Mucosa of descending colon (tissue), 3 donors: ENCODE results near the gene SAMD10. TPM values are rescaled to one million over a fixed set of nuclear protein-coding genes. Genes with fewer than 3 reads are reported as not detected.
A peak's percentile ranks its signal among the peaks of the same experiment; 100 is the strongest.

Experiments
- ATAC-seq: fragments of 200-7000 bp; cut with Tn5 transposase; one replicate; pipeline ENCODE4 v1.9.1; 2020; ENCODE audit warnings: mild to moderate bottlenecking, moderate library complexity
- DNase-seq, 3 donors: peaks; one replicate each; pipeline ENCODE4 v3.0.0-alpha.2; 2020
- H3K36me3 ChIP-seq: fragments of 200-600 bp; one replicate; pipeline ENCODE4 v1.8.0; 2021; ENCODE audit warnings: low read depth, mild to moderate bottlenecking
- H3K4me1 ChIP-seq: fragments of 200-600 bp; one replicate; pipeline ENCODE4 v1.8.0; 2021; ENCODE audit warnings: low read depth, mild to moderate bottlenecking
- H3K4me3 ChIP-seq: fragments of 200-600 bp; one replicate; pipeline ENCODE4 v1.8.0; 2021; ENCODE audit warnings: mild to moderate bottlenecking
- H3K9me3 ChIP-seq: fragments of 200-600 bp; one replicate; pipeline ENCODE4 v1.8.0; 2021; ENCODE audit warnings: mild to moderate bottlenecking
- CTCF ChIP-seq: fragments of 200-600 bp; IDR thresholded peaks from one replicate; pipeline ENCODE4 v1.8.0; 2022; ENCODE audit warnings: antibody characterized with exemption, mild to moderate bottlenecking
- intact Hi-C, 2 donors: fragments of 100-400 bp; cut with DNase I in 1 of 2; cut with micrococcal nuclease in 1 of 2; formaldehyde crosslinking; loops; one replicate each; pipeline versions ENCODE4 v1.11.0 to v1.11.1; 2022; cut with DNase I, micrococcal nuclease
- total RNA-seq, 3 donors: library from RNA; stranded (reverse); fragmentation: NEBNext Ultra II Directional in 2 of 3; extraction: Animal tissue kit (Norgen Biotek cat#: 25700) in 2 of 3; gene quantifications; one replicate each; pipeline versions ENCODE4 v1.2.1 to v1.2.4, GENCODE V29; 2021 to 2023
- donor health status: DM: no; HTN: no; CAD: no; lungs with moderate emphysema.
- donor health status: DM: no; HTN: no; CAD: no.
- donor health status: DM: no; HTN: yes; CAD: no.

The SAMD10 gene
- total RNA-seq, 3 donors from 2014 or later = 3.8 to 7.9 (median 5.6) TPM

- ATAC-seq (peak; percentile 73), DNase-seq (peak; percentile 92 to 97 (median 93))
- intact Hi-C loops = no loop called here
- no peaks in the 10 kb centered on the region for H3K36me3 ChIP-seq
- peaks cover 47% of the 10 kb centered on the region for H3K4me1 ChIP-seq
- H3K4me3 ChIP-seq = peak within 1 kb of the TSS; percentile 99
- TF ChIP-seq CTCF = no peak
- H3K9me3 ChIP-seq = no peaks in the 10 kb centered on the region
Measured at GRCh38 chr20:63955827-63956663, 23.4 kb downstream of the SAMD10 start, which contains the start of gene UCKL1. UCKL1 (minus strand) TSS chr20:63956416; CDS start chr20:63956372, 44 bp downstream.

- ATAC-seq = peak; percentile 10
- DNase-seq = peak in 2 of 3 donors; percentile 55 to 78
- H3K36me3 ChIP-seq = no peaks in the 10 kb centered on the region
- intact Hi-C loops = no loop called here
- TF ChIP-seq CTCF = peak; percentile 16
- peak overlapping the region; percentile 99 for H3K4me3 ChIP-seq
- H3K9me3 ChIP-seq = no peaks in the 10 kb centered on the region
- peaks cover 54% of the 10 kb centered on the region for H3K4me1 ChIP-seq
Measured at GRCh38 chr20:63955281-63955826, 24.1 kb downstream of the SAMD10 start.

GRCh38 chr20:63953764-63954429 is 25.5 kb downstream of the SAMD10 start:
- no peaks in the 10 kb centered on the region for H3K9me3 ChIP-seq
- no peak for TF ChIP-seq CTCF
- H3K36me3 ChIP-seq = no peaks in the 10 kb centered on the region
- ATAC-seq = no peak
- no peak overlapping the region for H3K4me3 ChIP-seq
- H3K4me1 ChIP-seq = peaks cover 67% of the 10 kb centered on the region
- intact Hi-C loops = no loop called here
- DNase-seq = no peak

GRCh38 chr20:63952769-63953168 is 26.7 kb downstream of the SAMD10 start:
- intact Hi-C loops = no loop called here
- Histone ChIP-seq H3K9me3 (no peaks in the 10 kb centered on the region), H3K4me1 (peaks cover 75% of the 10 kb centered on the region), H3K36me3 (no peaks in the 10 kb centered on the region), H3K4me3 (no peak overlapping the region)
- no peak for ATAC-seq
- peak in 2 of 3 donors; percentile 53 to 59 for DNase-seq
- no peak for TF ChIP-seq CTCF

GRCh38 chr20:63952210-63952535 is 27.3 kb downstream of the SAMD10 start:
- no peak for TF ChIP-seq CTCF
- Histone ChIP-seq H3K9me3 (no peaks in the 10 kb centered on the region), H3K36me3 (no peaks in the 10 kb centered on the region), H3K4me3 (no peak overlapping the region), H3K4me1 (peaks cover 71% of the 10 kb centered on the region)
- ATAC-seq (no peak), DNase-seq (peak in 2 of 3 donors; percentile 51 to 58)
- intact Hi-C loops = no loop called here
